Mesothelial cell of epicardium (in vitro differentiated cells): Measurements from ENCODE around the gene CDH20. TPM values are rescaled to one million over a fixed set of nuclear protein-coding genes. Genes with fewer than 3 reads are reported as not detected.

Source experiments
- DNase-seq, 2 experiments: peaks; one replicate each; pipeline ENCODE4 v3.0.0; 2021; ENCODE audit warnings: low spot score in 2 of 2; ENCODE audit not compliant: unreplicated experiment in 2 of 2
- H3K27ac Mint-ChIP-seq: 2 replicates; pipeline ENCODE4 v1.8.0; 2021; ENCODE audit warnings: mixed read lengths
- H3K27me3 Mint-ChIP-seq: 2 replicates; pipeline ENCODE4 v1.8.0; 2021; ENCODE audit warnings: low read depth, mixed read lengths
- H3K36me3 Mint-ChIP-seq: 2 replicates; pipeline ENCODE4 v1.8.0; 2021; ENCODE audit warnings: mixed read lengths
- H3K4me1 Mint-ChIP-seq: 2 replicates; pipeline ENCODE4 v1.8.0; 2021; ENCODE audit warnings: mixed read lengths
- H3K4me3 Mint-ChIP-seq: 2 replicates; pipeline ENCODE4 v1.8.0; 2021; ENCODE audit warnings: mild to moderate bottlenecking, moderate library complexity, mixed read lengths
- H3K9me3 Mint-ChIP-seq: 2 replicates; pipeline ENCODE4 v1.8.0; 2021; ENCODE audit warnings: mixed read lengths
- CTCF ChIP-seq: fragments of 200-600 bp; sonication (generic); IDR thresholded peaks from one replicate; pipeline ENCODE4 v1.5.0; 2021; ENCODE audit warnings: antibody characterized with exemption; ENCODE audit not compliant: unreplicated experiment
- total RNA-seq: library from RNA; stranded (reverse); gene quantifications from 3 replicates; pipeline ENCODE4 v1.2.1, GENCODE V29; 2021

CDH20 gene
- total RNA-seq, 1 donor from 2014 or later = 0.89 TPM

- Mint-ChIP-seq H3K27ac (no peak overlapping the region), H3K4me3 (no peak overlapping the region), H3K9me3 (peaks cover 5% of the 10 kb centered on the region), H3K36me3 (no peaks in the 10 kb centered on the region), H3K4me1 (no peaks in the 10 kb centered on the region), H3K27me3 (no peaks in the 10 kb centered on the region)
- no peak for DNase-seq
- TF ChIP-seq CTCF = no peak
These were observed 40.8 kb upstream of the CDH20 start for GRCh38 chr18:61292280-61293035.

GRCh38 chr18:61295153-61295552 lies 38.1 kb upstream of the CDH20 start:
- no peak for TF ChIP-seq CTCF
- Mint-ChIP-seq H3K9me3 (peaks cover 5% of the 10 kb centered on the region), H3K27ac (no peak overlapping the region), H3K36me3 (no peaks in the 10 kb centered on the region), H3K4me1 (no peaks in the 10 kb centered on the region), H3K4me3 (no peak overlapping the region), H3K27me3 (peaks cover 3% of the 10 kb centered on the region)
- DNase-seq = no peak

- no peaks in the 10 kb centered on the region for H3K4me1 Mint-ChIP-seq
- TF ChIP-seq CTCF = no peak
- DNase-seq = no peak
- H3K9me3 Mint-ChIP-seq = no peaks in the 10 kb centered on the region
- H3K27me3 Mint-ChIP-seq = no peaks in the 10 kb centered on the region
- H3K4me3 Mint-ChIP-seq = no peak overlapping the region
- H3K36me3 Mint-ChIP-seq = no peaks in the 10 kb centered on the region
- H3K27ac Mint-ChIP-seq = no peak overlapping the region
These were observed 25.2 kb upstream of the CDH20 start for GRCh38 chr18:61308004-61308403.

GRCh38 chr18:61308795-61309393 lies 24.3 kb upstream of the CDH20 start:
- no peak overlapping the region for H3K27ac Mint-ChIP-seq
- H3K36me3 Mint-ChIP-seq = no peaks in the 10 kb centered on the region
- TF ChIP-seq CTCF = no peak
- no peak overlapping the region for H3K4me3 Mint-ChIP-seq
- no peaks in the 10 kb centered on the region for H3K4me1 Mint-ChIP-seq
- H3K27me3 Mint-ChIP-seq = no peaks in the 10 kb centered on the region
- no peak for DNase-seq
- H3K9me3 Mint-ChIP-seq = peaks cover 3% of the 10 kb centered on the region

GRCh38 chr18:61322265-61322873 lies 10.9 kb upstream of the CDH20 start:
- peaks cover 7% of the 10 kb centered on the region for H3K27me3 Mint-ChIP-seq
- H3K4me3 Mint-ChIP-seq = no peak overlapping the region
- H3K36me3 Mint-ChIP-seq = no peaks in the 10 kb centered on the region
- no peak overlapping the region for H3K27ac Mint-ChIP-seq
- H3K4me1 Mint-ChIP-seq = no peaks in the 10 kb centered on the region
- H3K9me3 Mint-ChIP-seq = peaks cover 4% of the 10 kb centered on the region
- peak; percentile 65 for TF ChIP-seq CTCF
- DNase-seq = peak; percentile 42 to 81
